GM18951 (cell line): Measurements from ENCODE around the gene NCOR2.

Source experiments
- POLR2A ChIP-seq: IDR thresholded peaks from 4 replicates; pipeline ENCODE4 v1.6.1; 2011; ENCODE audit warnings: mild to moderate bottlenecking; ENCODE audit not compliant: insufficient read length, insufficient read depth; ENCODE audit errors: extremely low read depth
- in situ Hi-C: fragments of 300-500 bp; cut with MboI; formaldehyde crosslinking; loops from one replicate; pipeline ENCODE4 v1.12.0; 2022; ENCODE audit warnings: low sequenced_read_pairs, mixed read lengths, inconsistent platforms; ENCODE audit not compliant: unreplicated experiment

The NCOR2 gene

DNA sequence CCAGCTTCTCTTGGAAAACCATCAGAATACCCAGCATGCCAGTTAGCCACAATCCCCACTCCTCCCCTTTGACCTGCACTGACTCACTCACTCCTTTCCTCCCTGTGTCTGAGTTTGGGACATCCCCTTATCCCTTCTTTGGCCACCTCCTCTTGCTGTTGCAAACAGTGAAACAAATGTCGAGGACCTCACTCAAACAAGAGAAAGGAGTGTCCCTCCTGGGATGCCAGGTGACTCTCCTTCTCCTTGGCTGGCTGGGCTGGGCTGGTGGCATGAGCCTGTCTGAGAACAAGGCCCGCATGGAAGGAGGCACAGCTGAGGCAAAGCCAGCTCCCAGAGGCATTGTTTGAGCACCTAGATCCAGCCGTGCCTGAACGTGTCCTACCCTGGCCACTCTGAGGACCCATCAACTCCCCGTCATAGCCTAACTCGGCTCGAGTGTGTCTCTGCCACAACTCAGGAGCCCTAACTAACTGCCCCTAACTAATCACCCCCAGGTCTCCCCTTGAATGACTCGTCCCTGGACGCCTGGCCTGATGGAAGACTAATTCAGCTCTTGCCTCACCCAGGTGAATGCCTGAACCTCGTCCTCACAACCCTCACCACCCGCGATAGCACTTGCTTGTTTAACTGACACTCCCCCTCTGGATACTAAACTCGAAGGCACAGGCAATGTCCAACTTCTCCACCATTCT lies 43.0 kb downstream of the NCOR2 start:
- in situ Hi-C loops = no loop called here

DNA sequence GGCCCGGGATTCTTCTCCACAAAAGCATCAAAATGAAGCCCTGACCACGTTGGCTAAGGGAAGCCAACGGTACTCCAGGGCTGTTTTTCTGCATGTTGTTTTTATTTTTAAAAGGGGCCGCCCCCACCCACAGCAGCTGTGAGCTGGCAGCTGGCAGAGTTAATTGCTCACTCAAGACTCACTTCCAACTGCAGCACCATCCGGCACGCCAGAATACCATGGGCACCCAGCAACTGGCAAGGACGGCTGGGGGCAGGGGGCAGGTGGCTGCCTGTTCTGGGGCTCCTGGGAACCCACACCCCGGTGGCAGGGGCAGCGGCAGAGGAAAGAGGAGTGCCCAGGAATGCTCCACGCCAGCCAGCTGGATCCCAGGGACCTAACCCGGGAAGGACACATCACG lies 44.3 kb downstream of the NCOR2 start:
- TF ChIP-seq POLR2A = no peak
- in situ Hi-C loops = no loop called here

More for the DNA sequence above, 43.0 kb downstream of the NCOR2 start:
- no peak for TF ChIP-seq POLR2A

DNA sequence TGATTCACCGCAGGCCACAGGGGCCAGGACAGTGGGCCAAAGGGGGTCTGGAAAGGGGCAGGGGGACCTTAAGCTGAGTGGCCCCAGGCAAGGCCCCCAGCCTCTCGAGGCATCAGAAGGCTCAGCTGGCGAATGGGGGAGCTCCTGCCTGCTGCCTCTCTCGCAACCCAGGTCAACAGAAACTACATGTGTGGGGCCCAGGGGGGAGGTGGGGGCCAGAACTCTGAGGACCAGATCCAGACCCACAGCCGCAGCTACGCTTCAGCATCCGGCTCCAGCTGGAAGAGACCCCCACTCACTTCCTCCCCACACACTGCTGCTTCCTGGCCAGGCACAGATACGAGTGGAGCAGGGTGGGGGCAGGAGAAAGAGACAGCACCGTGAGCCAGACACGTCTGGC lies 46.5 kb downstream of the NCOR2 start:
- no peak for TF ChIP-seq POLR2A
- in situ Hi-C loops = no loop called here

GRCh38 chr12:124520265-124520701 lies 47.1 kb downstream of the NCOR2 start:
- in situ Hi-C loops = no loop called here

DNA sequence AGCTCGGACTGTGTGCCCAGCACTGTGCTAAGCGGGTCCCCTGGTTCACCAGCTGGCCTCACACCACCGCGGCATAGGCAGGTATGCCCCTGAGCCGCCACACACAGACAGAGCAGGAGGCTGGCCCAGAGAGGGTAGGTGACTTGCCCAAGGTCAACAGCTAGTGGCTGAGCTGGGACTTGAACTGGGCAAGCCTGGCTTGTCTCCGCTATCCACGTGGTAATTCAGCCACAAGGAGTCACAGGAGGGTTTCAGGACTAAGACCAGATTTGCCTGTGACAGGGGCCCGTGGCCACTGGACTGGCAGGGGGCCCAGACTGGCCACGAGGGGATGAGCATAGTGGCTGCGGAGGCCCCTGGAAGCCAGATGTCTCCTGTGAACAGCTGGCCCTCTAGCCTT lies 47.7 kb downstream of the NCOR2 start:
- in situ Hi-C loops = no loop called here
- TF ChIP-seq POLR2A = no peak

More at GRCh38 chr12:124520265-124520701, 47.1 kb downstream of the NCOR2 start:
- TF ChIP-seq POLR2A = no peak

- TF ChIP-seq POLR2A = no peak
Observed at GRCh38 chr12:124518051-124518932, 49.1 kb downstream of the NCOR2 start.

More at GRCh38 chr12:124518051-124518932, 49.1 kb downstream of the NCOR2 start:
- in situ Hi-C loops = no loop called here
